Activated CD8-positive, alpha-beta T cell treated with anti-CD3 and anti-CD28 coated beads, Interleukin-2, amount 10 ng/mL, durations not matched to agents 7 days and 5 days (primary cell): ENCODE measurements around the gene LXN. TPM values are rescaled to one million over a fixed set of nuclear protein-coding genes. Genes with fewer than 3 reads are reported as not detected.

Experiments used
- ATAC-seq: fragments of 150-1000 bp; cut with Tn5 transposase; one replicate; pipeline ENCODE4 v1.10.0; 2021; ENCODE audit warnings: moderate library complexity
- CTCF ChIA-PET: fragments of 350-600 bp; sonication (Branson Sonifier 250); formaldehyde crosslinking; loops from one replicate; lab custom pipeline; 2021; ENCODE audit warnings: antibody characterized with exemption; lab: Charles Lee
- POLR2A ChIA-PET: fragments of 350-600 bp; sonication (Branson Sonifier 250); formaldehyde crosslinking; loops from one replicate; lab custom pipeline; 2021; ENCODE audit warnings: antibody characterized with exemption; lab: Charles Lee
- DNase-seq: peaks from one replicate; pipeline ENCODE4 v3.0.0-alpha.2; 2020
- H3K27ac Mint-ChIP-seq: one replicate; pipeline ENCODE4 v1.8.0; 2021; ENCODE audit warnings: mild to moderate bottlenecking, mixed read lengths
- H3K27me3 Mint-ChIP-seq: one replicate; pipeline ENCODE4 v1.8.0; 2021; ENCODE audit warnings: low read depth, mixed read lengths
- H3K36me3 Mint-ChIP-seq: one replicate; pipeline ENCODE4 v1.8.0; 2021; ENCODE audit warnings: low read depth, mixed read lengths
- H3K4me1 Mint-ChIP-seq: one replicate; pipeline ENCODE4 v1.8.0; 2021; ENCODE audit warnings: low read depth, mixed read lengths
- H3K4me3 Mint-ChIP-seq: one replicate; pipeline ENCODE4 v1.8.0; 2021; ENCODE audit warnings: mild to moderate bottlenecking, mixed read lengths
- H3K9me3 Mint-ChIP-seq: one replicate; pipeline ENCODE4 v1.8.0; 2022; ENCODE audit warnings: mixed read lengths; ENCODE audit not compliant: insufficient read depth
- total RNA-seq, 2 experiments: library from RNA; stranded (reverse); gene quantifications; one replicate each; pipeline ENCODE4 v1.2.3, GENCODE V29; 2021

LXN gene
- total RNA-seq, 2 experiments from 2014 or later = 8.7 to 9.4 TPM

GRCh38 chr3:158668506-158668905 lies 3.9 kb downstream of the LXN start:
- ChIA-PET CTCF (interaction anchor here (1.5 to 6.2 kb wide), 2 partner anchors 8 to 24 kb away, joined by 5 to 61 read pairs; partner anchors contain the start of gene GFM1), POLR2A (no interaction called here)
- H3K4me3 Mint-ChIP-seq = no peak overlapping the region
- peaks cover 29% of the 10 kb centered on the region for H3K4me1 Mint-ChIP-seq
- no peak for ATAC-seq
- H3K27me3 Mint-ChIP-seq = no peaks in the 10 kb centered on the region
- H3K27ac Mint-ChIP-seq = no peak overlapping the region
- H3K9me3 Mint-ChIP-seq = no peaks in the 10 kb centered on the region
- no peak for DNase-seq
- H3K36me3 Mint-ChIP-seq = peaks cover 52% of the 10 kb centered on the region

- Mint-ChIP-seq H3K36me3 (peaks cover 50% of the 10 kb centered on the region), H3K4me3 (no peak overlapping the region), H3K27ac (no peak overlapping the region), H3K27me3 (no peaks in the 10 kb centered on the region), H3K4me1 (peaks cover 14% of the 10 kb centered on the region), H3K9me3 (no peaks in the 10 kb centered on the region)
- ATAC-seq (no peak), DNase-seq (no peak)
- ChIA-PET POLR2A (no interaction called here), CTCF (interaction anchor here (2.0 kb wide), 1 partner anchor 22 kb away, joined by 4 read pairs; the partner anchor contains the start of gene GFM1)
Observed at GRCh38 chr3:158666416-158666815, 6.0 kb downstream of the LXN start.

GRCh38 chr3:158663832-158664231 lies 8.6 kb downstream of the LXN start:
- no peaks in the 10 kb centered on the region for H3K27me3 Mint-ChIP-seq
- peaks cover 8% of the 10 kb centered on the region for H3K4me1 Mint-ChIP-seq
- ATAC-seq (no peak), DNase-seq (no peak)
- no peak overlapping the region for H3K27ac Mint-ChIP-seq
- no peak overlapping the region for H3K4me3 Mint-ChIP-seq
- POLR2A ChIA-PET = no interaction called here
- peaks cover 43% of the 10 kb centered on the region for H3K36me3 Mint-ChIP-seq
- H3K9me3 Mint-ChIP-seq = no peaks in the 10 kb centered on the region
- CTCF ChIA-PET = interaction anchor here (0.8 to 7.4 kb wide), 5 partner anchors 6 to 65 kb away, joined by 3 to 105 read pairs (median 5); partner anchors contain the start of genes GFM1 and LXN

- Mint-ChIP-seq H3K4me1 (peaks cover 11% of the 10 kb centered on the region), H3K9me3 (no peaks in the 10 kb centered on the region), H3K27ac (no peak overlapping the region), H3K4me3 (no peak overlapping the region), H3K36me3 (peaks cover 37% of the 10 kb centered on the region), H3K27me3 (no peaks in the 10 kb centered on the region)
- DNase-seq (no peak), ATAC-seq (no peak)
- POLR2A ChIA-PET = no interaction called here
- CTCF ChIA-PET = interaction anchor here (1.4 to 7.4 kb wide), 3 partner anchors 7 to 64 kb away, joined by 4 to 105 read pairs (median 61); partner anchors contain the start of genes GFM1 and LXN
Observed at GRCh38 chr3:158663246-158663645, 9.2 kb downstream of the LXN start.

- POLR2A ChIA-PET = interaction anchor here (1.7 kb wide), 1 partner anchor 12 kb away, joined by 5 read pairs; the partner anchor contains the start of gene LXN
Observed at GRCh38 chr3:158660711-158661110, 11.7 kb downstream of the LXN start.

GRCh38 chr3:158659454-158660237 lies 12.8 kb downstream of the LXN start:
- Mint-ChIP-seq H3K9me3 (no peaks in the 10 kb centered on the region), H3K36me3 (peaks cover 34% of the 10 kb centered on the region), H3K4me3 (no peak overlapping the region), H3K27me3 (no peaks in the 10 kb centered on the region), H3K4me1 (peaks cover 11% of the 10 kb centered on the region), H3K27ac (no peak overlapping the region)
- peak; percentile 73 for DNase-seq
- ATAC-seq = peak; percentile 67
- POLR2A ChIA-PET = interaction anchor here (1.3 to 1.9 kb wide), 3 partner anchors 8 to 15 kb away, joined by 4 to 9 read pairs (median 5); partner anchors contain the start of genes GFM1 and LXN
- CTCF ChIA-PET = interaction anchor here (0.6 to 7.4 kb wide), 30 partner anchors 9 to 186 kb away, joined by 3 to 105 read pairs (median 5); partner anchors contain the start of genes GFM1, LXN and MFSD1

More at GRCh38 chr3:158660711-158661110, 11.7 kb downstream of the LXN start:
- H3K27ac Mint-ChIP-seq = no peak overlapping the region
- H3K4me1 Mint-ChIP-seq = peaks cover 11% of the 10 kb centered on the region
- CTCF ChIA-PET = interaction anchor here (0.7 to 7.4 kb wide), 9 partner anchors 10 to 134 kb away, joined by 3 to 105 read pairs (median 26); partner anchors contain the start of genes GFM1 and LXN
- H3K36me3 Mint-ChIP-seq = peaks cover 41% of the 10 kb centered on the region
- ATAC-seq = no peak
- H3K27me3 Mint-ChIP-seq = no peaks in the 10 kb centered on the region
- no peak overlapping the region for H3K4me3 Mint-ChIP-seq
- H3K9me3 Mint-ChIP-seq = no peaks in the 10 kb centered on the region
- DNase-seq = no peak

GRCh38 chr3:158658889-158659288 lies 13.6 kb downstream of the LXN start:
- POLR2A ChIA-PET = interaction anchor here (1.3 to 1.9 kb wide), 2 partner anchors 9 to 14 kb away, joined by 4 to 9 read pairs; partner anchors contain the start of gene GFM1

GRCh38 chr3:158652463-158652862 lies 20.0 kb downstream of the LXN start:
- no peak for ATAC-seq
- no peak overlapping the region for H3K4me3 Mint-ChIP-seq
- H3K27ac Mint-ChIP-seq = no peak overlapping the region
- DNase-seq = no peak
- no peaks in the 10 kb centered on the region for H3K9me3 Mint-ChIP-seq
- H3K36me3 Mint-ChIP-seq = peaks cover 48% of the 10 kb centered on the region
- POLR2A ChIA-PET = interaction anchor here (0.7 kb wide), 1 partner anchor 60 kb away, joined by 3 read pairs; no protein-coding TSS in a partner anchor
- H3K27me3 Mint-ChIP-seq = no peaks in the 10 kb centered on the region
- H3K4me1 Mint-ChIP-seq = peaks cover 7% of the 10 kb centered on the region
- CTCF ChIA-PET = interaction anchor here (0.6 to 4.0 kb wide), 3 partner anchors 8 to 143 kb away, joined by 3 to 14 read pairs (median 4); partner anchors contain the start of gene GFM1

More at GRCh38 chr3:158658889-158659288, 13.6 kb downstream of the LXN start:
- H3K4me3 Mint-ChIP-seq = no peak overlapping the region
- CTCF ChIA-PET = interaction anchor here (0.8 to 7.4 kb wide), 22 partner anchors 8 to 187 kb away, joined by 3 to 105 read pairs (median 6); partner anchors contain the start of genes GFM1, LXN and MFSD1
- ATAC-seq (no peak), DNase-seq (no peak)
- no peaks in the 10 kb centered on the region for H3K9me3 Mint-ChIP-seq
- no peaks in the 10 kb centered on the region for H3K27me3 Mint-ChIP-seq
- peaks cover 29% of the 10 kb centered on the region for H3K36me3 Mint-ChIP-seq
- H3K27ac Mint-ChIP-seq = no peak overlapping the region
- H3K4me1 Mint-ChIP-seq = peaks cover 11% of the 10 kb centered on the region

GRCh38 chr3:158651192-158651591 lies 21.3 kb downstream of the LXN start:
- no peaks in the 10 kb centered on the region for H3K27me3 Mint-ChIP-seq
- ATAC-seq = no peak
- ChIA-PET POLR2A (interaction anchor here (0.8 kb wide), 1 partner anchor 29 kb away, joined by 3 read pairs; no protein-coding TSS in a partner anchor), CTCF (interaction anchor here (0.6 to 4.0 kb wide), 2 partner anchors 9 to 144 kb away, joined by 3 to 14 read pairs; no protein-coding TSS in a partner anchor)
- H3K27ac Mint-ChIP-seq = no peak overlapping the region
- H3K9me3 Mint-ChIP-seq = no peaks in the 10 kb centered on the region
- H3K4me1 Mint-ChIP-seq = peaks cover 12% of the 10 kb centered on the region
- DNase-seq = no peak
- H3K4me3 Mint-ChIP-seq = no peak overlapping the region
- peaks cover 52% of the 10 kb centered on the region for H3K36me3 Mint-ChIP-seq

- no peak for DNase-seq
- H3K4me1 Mint-ChIP-seq = peaks cover 24% of the 10 kb centered on the region
- ChIA-PET CTCF (interaction anchor here (4.0 kb wide), 1 partner anchor 10 kb away, joined by 14 read pairs; no protein-coding TSS in a partner anchor), POLR2A (no interaction called here)
- H3K36me3 Mint-ChIP-seq = peaks cover 52% of the 10 kb centered on the region
- no peak overlapping the region for H3K27ac Mint-ChIP-seq
- no peak overlapping the region for H3K4me3 Mint-ChIP-seq
- no peaks in the 10 kb centered on the region for H3K9me3 Mint-ChIP-seq
- H3K27me3 Mint-ChIP-seq = no peaks in the 10 kb centered on the region
- no peak for ATAC-seq
Observed at GRCh38 chr3:158649791-158650190, 22.7 kb downstream of the LXN start.

GRCh38 chr3:158644345-158644908 lies 28.0 kb downstream of the LXN start, which contains the start of gene GFM1:
TSS of gene GFM1 (plus strand) at chr3:158644527. CDS start at chr3:158644635, 108 bp downstream.
- Mint-ChIP-seq H3K4me1 (peaks cover 29% of the 10 kb centered on the region), H3K27me3 (no peaks in the 10 kb centered on the region), H3K9me3 (no peaks in the 10 kb centered on the region), H3K27ac (peak within 1 kb of the TSS; percentile 93), H3K4me3 (peak within 1 kb of the TSS; percentile 97), H3K36me3 (peaks cover 27% of the 10 kb centered on the region)
- ChIA-PET CTCF (interaction anchor here (0.6 to 5.9 kb wide), 22 partner anchors 8 to 157 kb away, joined by 3 to 105 read pairs (median 5); partner anchors contain the start of genes LXN and MFSD1), POLR2A (interaction anchor here (0.6 to 1.9 kb wide), 7 partner anchors 15 to 329 kb away, joined by 3 to 9 read pairs (median 4); partner anchors contain the start of genes LXN, MFSD1 and MLF1)
- peak; percentile 93 for DNase-seq
- peak; percentile 94 for ATAC-seq
